Mucosa of rectum (tissue), 2 donors: ENCODE measurements around the gene DIO3.

Source experiments
- H3K27ac ChIP-seq, 2 donors: one replicate each; pipeline ENCODE4 v1.7.0; 2013; ENCODE audit warnings: inconsistent platforms in 2 of 2, low read depth in 2 of 2, low read length in 2 of 2
- H3K27me3 ChIP-seq, 2 donors: one replicate each; pipeline ENCODE4 v1.7.0; 2013; ENCODE audit warnings: low read length in 2 of 2; ENCODE audit not compliant: control insufficient read depth in 2 of 2, insufficient read depth in 2 of 2
- H3K36me3 ChIP-seq, 2 donors: one replicate each; pipeline ENCODE4 v1.7.0; 2013; ENCODE audit warnings: low read length in 2 of 2; ENCODE audit not compliant: control insufficient read depth in 2 of 2, insufficient read depth in 2 of 2
- H3K4me1 ChIP-seq, 2 donors: one replicate each; pipeline ENCODE4 v1.7.0; 2013; ENCODE audit warnings: low read length in 2 of 2, mild to moderate bottlenecking in 1 of 2; ENCODE audit not compliant: control insufficient read depth in 2 of 2, insufficient read depth in 2 of 2
- H3K4me3 ChIP-seq, 2 donors: one replicate each; pipeline ENCODE4 v1.7.0; 2013; ENCODE audit warnings: low read length in 2 of 2
- H3K9ac ChIP-seq, 2 donors: one replicate each; pipeline ENCODE4 v1.7.0; 2013; ENCODE audit warnings: low read length in 2 of 2, low read depth in 1 of 2, mild to moderate bottlenecking in 1 of 2
- H3K9me3 ChIP-seq, 2 donors: one replicate each; pipeline ENCODE4 v1.7.0; 2013; ENCODE audit warnings: low read length in 2 of 2; ENCODE audit not compliant: control insufficient read depth in 2 of 2
- donor health status: healthy.
- donor health status: Normal muscosa, but diverticular disease.

The DIO3 gene

DNA sequence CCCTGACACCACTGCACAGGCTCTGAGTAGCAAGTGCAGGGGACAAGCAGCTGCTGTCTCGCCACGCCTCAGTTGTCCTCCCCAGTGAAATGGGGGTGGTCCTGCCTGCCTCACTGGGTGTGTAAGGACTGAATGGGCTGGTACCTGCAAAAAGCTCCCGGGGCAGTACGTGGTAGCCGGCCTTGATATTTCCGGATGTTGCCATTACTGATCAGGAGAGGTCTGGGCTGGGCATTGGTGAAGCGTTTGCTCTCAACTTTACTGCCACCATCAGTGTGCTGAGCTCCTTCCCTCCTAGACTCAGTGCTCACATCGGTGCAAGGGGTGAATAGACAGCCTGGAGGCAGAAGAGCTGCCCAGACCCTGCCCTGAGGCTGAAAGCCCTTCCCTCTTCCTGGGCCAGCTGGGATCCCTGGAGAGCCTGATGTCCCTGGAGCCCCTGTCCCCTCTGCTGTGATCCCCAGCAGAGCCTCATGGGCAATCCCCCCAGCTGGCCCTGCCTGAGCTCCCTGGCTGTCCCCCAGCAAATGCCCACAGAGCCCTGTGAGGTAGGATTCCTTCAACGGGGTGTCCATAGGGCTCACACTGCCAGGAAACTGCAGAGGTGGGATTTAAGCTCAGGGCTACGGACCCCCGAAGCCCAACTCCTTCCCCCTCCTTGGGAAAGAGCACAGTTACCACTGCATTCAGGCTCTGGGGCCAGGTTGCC lies 18.2 kb downstream of the DIO3 start:
- H3K27me3 ChIP-seq, result peaks cover 2 to 5% of the 10 kb centered on the region in 2 donors
- no peaks in the 10 kb centered on the region for H3K36me3 ChIP-seq
- no peaks in the 10 kb centered on the region for H3K9me3 ChIP-seq
- H3K27ac ChIP-seq, result no peak overlapping the region
- H3K9ac ChIP-seq, result no peak overlapping the region
- no peak overlapping the region for H3K4me3 ChIP-seq
- no peaks in the 10 kb centered on the region for H3K4me1 ChIP-seq

DNA sequence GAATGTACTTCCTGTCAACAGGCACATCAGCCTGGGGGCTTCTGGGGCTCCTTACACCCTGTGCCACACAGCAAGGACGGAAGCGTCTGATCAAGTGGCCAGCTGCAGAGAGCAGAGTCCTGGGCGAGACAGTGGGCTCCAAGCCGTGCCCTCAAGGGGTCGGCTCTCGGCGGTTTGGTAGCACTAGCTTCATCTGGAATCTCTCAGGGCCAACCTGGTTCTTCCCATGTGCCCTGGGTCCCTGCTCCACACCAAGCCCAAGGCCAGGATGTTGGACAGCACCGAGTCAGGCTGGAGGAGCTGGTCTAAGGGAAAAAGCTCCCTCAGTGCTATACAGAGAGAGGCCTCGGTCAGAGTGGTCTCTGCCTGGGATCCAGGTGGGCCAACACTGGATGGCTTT lies 20.5 kb downstream of the DIO3 start:
- no peak overlapping the region for H3K9ac ChIP-seq
- no peaks in the 10 kb centered on the region for H3K36me3 ChIP-seq
- no peaks in the 10 kb centered on the region for H3K4me1 ChIP-seq
- no peaks in the 10 kb centered on the region for H3K9me3 ChIP-seq
- peaks cover 2 to 5% of the 10 kb centered on the region in 2 donors for H3K27me3 ChIP-seq
- H3K27ac ChIP-seq, result no peak overlapping the region
- no peak overlapping the region for H3K4me3 ChIP-seq

DNA sequence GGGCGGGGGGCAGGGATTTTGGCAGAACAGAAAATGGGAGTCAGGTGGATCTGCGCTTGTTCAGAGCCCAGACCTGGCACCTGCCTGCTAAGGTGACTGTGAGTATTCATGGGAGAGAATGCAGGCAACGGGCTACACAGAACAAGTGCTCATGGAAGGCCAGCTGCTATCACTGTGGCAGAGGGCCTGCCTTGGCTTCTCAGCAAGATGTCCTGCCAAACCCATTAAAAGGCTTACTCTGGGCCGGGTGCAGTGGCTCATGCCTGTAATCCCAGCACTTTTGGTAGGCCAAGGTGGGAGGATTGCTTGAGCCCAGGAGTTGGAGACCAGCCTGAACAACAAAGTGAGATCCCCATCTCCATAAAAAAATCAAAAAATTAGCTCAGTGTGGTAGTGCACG lies 21.0 kb downstream of the DIO3 start:
- H3K4me1 ChIP-seq, result no peaks in the 10 kb centered on the region
- no peaks in the 10 kb centered on the region for H3K9me3 ChIP-seq
- H3K27me3 ChIP-seq, result peaks cover 2 to 5% of the 10 kb centered on the region in 2 donors
- H3K9ac ChIP-seq, result no peak overlapping the region
- H3K4me3 ChIP-seq, result no peak overlapping the region
- no peaks in the 10 kb centered on the region for H3K36me3 ChIP-seq
- H3K27ac ChIP-seq, result no peak overlapping the region

DNA sequence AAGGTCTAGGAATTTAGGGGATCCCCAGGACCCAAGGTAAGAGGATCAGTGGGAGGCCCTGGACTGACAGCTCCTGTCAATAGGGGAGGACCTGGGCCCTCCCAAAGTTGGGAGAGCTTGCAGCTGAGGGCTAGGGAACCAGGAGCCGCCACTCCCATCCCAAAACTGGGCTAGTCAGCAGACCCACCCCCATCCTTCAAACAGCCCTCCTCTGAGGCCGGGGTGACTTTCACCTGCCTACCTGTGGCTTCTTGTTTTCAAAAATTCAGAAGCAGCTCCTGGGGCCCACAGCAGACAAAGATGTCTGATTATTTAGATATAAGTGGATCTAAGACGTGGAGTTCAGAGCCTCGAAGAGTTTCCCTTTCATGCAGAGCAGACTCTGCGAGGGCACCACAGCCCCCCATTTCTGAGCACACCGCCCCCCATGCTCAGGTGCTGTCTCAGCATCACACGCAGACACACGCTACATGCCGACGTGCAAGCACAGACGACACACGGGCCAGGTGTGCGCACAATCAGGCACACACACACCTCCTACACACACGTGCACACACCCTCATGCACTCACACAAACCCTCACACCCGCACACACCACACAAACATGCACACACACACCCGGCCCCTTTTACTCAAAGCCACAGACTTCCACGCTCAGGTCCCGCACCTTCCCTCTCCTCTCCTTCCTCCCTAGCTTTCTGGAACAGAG lies 21.9 kb downstream of the DIO3 start:
- peaks cover 2 to 5% of the 10 kb centered on the region in 2 donors for H3K27me3 ChIP-seq
- no peaks in the 10 kb centered on the region for H3K4me1 ChIP-seq
- no peak overlapping the region for H3K27ac ChIP-seq

DNA sequence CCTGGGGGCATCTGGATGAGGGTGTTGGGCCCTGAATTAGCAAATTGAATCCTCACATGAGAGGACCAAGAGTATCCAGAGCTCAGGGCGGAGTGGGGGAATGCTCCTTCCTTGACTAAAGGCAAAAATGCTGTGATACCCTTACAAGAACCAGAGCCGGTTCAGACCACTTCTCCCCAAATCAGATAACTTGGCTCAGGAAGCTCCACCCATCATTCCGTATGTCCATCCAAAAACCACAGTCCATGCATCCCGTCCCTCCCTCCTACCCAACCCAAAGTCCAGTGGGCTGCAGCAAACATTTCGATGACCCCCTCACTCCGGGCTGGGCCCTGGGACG lies 22.4 kb downstream of the DIO3 start:
- Histone ChIP-seq H3K27ac (no peak overlapping the region), H3K27me3 (peaks cover under 1 to 2% of the 10 kb centered on the region in 2 donors), H3K9ac (no peak overlapping the region), H3K36me3 (no peaks in the 10 kb centered on the region), H3K4me1 (no peaks in the 10 kb centered on the region), H3K4me3 (no peak overlapping the region), H3K9me3 (no peaks in the 10 kb centered on the region)

More for the DNA sequence above, 21.9 kb downstream of the DIO3 start:
- Histone ChIP-seq H3K36me3 (no peaks in the 10 kb centered on the region), H3K4me3 (no peak overlapping the region), H3K9me3 (no peaks in the 10 kb centered on the region), H3K9ac (no peak overlapping the region)

DNA sequence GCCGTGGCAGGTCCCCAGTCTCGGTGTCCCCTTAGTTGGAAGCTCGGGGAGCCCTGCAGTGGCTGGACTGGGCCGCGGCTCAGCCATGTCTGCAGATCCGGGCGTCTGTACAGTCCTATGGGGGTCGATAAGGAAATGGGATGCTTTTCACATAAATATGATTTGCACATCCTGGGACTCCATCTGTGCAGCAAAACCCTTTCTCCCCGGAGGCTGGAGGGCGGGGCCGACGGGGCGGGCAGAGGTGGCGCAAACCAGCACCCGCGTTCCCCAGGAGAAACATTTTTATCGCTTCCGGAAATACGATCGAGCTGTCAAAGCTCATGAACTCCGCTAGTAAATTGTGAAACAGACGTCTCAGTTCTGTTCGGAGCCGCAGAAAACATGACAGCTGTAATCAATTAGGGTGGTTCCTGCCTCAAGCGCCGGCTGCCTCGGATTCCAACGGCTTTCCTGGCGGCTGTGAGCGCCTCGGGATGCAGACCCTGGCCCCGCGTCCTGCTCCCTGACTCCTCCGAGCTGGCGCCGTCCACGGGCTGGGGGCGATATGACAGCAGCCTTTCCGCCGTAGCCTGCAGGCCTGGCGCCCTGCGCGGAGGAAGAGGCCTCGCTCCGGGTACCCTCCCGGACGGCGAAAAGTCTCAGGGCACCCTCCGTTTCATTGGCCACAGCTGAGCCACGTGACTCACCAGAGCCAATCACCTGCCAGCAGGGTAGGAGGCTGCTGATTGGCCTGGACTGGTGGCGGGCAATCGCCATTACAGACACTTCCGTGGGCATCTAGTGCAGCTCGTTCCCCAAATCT lies 23.0 kb downstream of the DIO3 start:
- no peak overlapping the region for H3K9ac ChIP-seq
- H3K27me3 ChIP-seq, result peaks cover 0 to 2% of the 10 kb centered on the region in 2 donors
- H3K27ac ChIP-seq, result no peak overlapping the region
- no peaks in the 10 kb centered on the region for H3K9me3 ChIP-seq
- no peaks in the 10 kb centered on the region for H3K4me1 ChIP-seq
- no peaks in the 10 kb centered on the region for H3K36me3 ChIP-seq
- H3K4me3 ChIP-seq, result peak overlapping the region; percentile 31 to 35

DNA sequence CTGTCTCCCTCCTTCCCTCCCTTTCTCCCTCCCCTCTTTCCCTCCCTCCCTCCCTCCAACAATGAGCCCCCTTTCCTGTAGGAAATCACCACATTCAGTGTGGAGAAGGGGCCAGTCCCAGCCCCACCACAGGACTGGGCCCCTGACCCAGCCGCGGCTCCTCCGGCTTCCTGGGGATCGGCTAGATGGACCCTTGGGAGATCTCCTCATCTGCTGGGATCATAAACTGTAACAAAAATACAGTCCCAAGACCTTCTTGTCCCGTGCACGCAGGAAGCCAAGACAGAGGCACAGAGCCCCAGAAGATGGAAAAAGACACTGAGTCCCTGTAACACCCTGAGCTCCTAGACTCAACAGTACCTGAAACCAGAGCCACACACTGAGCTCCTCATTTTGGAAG lies 23.9 kb downstream of the DIO3 start:
- Histone ChIP-seq H3K9ac (no peak overlapping the region), H3K4me1 (no peaks in the 10 kb centered on the region), H3K27ac (no peak overlapping the region), H3K27me3 (no peaks in the 10 kb centered on the region), H3K9me3 (no peaks in the 10 kb centered on the region), H3K36me3 (no peaks in the 10 kb centered on the region), H3K4me3 (no peak overlapping the region)

DNA sequence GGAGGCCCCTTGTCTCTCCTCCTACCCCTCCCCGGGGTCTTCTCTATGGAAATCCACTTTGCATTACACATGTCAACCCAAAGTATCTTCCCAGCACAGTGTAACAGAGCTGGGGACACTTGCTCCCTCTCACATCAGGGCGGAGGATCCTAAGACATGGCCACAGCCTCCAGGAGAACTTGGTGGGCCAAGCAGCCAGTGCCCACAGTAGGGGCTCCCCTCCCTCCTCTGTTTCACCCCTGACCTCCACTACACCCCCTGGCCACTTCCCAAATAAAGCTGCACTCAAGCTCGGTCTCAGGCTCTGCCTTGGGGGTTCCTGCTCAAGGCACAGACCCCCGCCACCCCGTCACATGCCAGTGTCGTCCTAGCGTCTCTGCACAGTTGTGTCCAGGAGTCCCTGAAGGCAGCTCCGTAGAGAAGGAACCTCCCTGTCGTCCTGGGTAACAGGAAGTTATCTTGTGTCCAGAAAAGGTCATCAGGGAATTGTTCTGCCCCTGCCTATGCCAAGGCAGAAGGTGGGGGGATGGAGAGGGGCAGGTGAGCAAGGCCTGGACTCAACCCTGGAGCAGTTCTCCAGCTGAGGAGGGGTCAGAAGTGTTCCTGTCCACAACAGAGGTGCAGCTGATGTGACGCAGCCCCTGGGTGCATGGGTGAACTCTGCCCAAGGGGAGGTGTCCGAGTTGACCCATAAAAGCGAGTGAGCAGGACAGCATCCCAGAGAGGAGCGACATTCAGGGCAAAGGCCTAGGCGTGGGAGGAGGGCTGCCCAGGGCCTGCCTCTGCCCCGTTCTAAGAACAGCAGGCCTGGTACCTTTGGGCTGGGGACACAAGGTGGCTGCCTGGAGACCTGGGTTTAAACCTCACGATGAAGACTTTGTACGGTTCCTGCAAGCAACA lies 25.5 kb downstream of the DIO3 start:
- Histone ChIP-seq H3K36me3 (no peaks in the 10 kb centered on the region), H3K4me3 (no peak overlapping the region), H3K27ac (no peak overlapping the region), H3K4me1 (no peaks in the 10 kb centered on the region), H3K27me3 (no peaks in the 10 kb centered on the region), H3K9ac (no peak overlapping the region), H3K9me3 (no peaks in the 10 kb centered on the region)

DNA sequence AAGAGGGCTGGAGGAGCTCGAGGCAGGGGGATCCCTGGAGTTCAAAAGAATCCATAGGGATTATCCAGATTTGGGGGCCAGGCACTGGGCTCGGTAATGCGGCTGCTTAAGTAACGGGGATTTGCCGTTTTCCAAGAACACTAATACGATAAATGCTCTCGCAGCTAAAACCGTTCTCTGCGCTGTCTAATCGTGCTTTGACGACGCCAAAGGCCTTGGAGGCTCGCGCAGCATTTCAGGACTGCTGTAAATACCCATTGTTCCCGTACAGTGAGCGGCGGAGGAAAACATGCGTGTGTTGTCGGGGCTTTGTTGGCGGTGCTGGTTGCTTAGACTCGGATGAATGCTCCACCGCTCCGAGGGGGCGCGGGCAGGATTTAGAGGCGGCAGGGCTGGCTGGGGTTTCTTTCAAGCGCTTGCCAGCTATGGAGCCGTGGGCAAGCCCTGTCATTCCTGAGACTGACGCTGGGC lies 26.2 kb downstream of the DIO3 start:
- no peaks in the 10 kb centered on the region for H3K27me3 ChIP-seq
- no peak overlapping the region for H3K9ac ChIP-seq
- H3K9me3 ChIP-seq, result no peaks in the 10 kb centered on the region
- H3K27ac ChIP-seq, result no peak overlapping the region
- no peaks in the 10 kb centered on the region for H3K36me3 ChIP-seq
- no peak overlapping the region for H3K4me3 ChIP-seq
- H3K4me1 ChIP-seq, result no peaks in the 10 kb centered on the region
